MCF 10A (cell line): Measurements from ENCODE around the gene FAR2. TPM values are rescaled to one million over a fixed set of nuclear protein-coding genes. Genes with fewer than 3 reads are reported as not detected.

Source experiments
- BruUV-seq: library from RNA; stranded (reverse); fragments of 400-500 nt; replicated peaks from 2 replicates; lab custom pipeline; 2021; lab: Mats Ljungman, UMichigan
- CTCF ChIA-PET: fragments of 300-600 bp; sonication (Branson Sonifier 250); formaldehyde crosslinking; extraction: SDS; loops from one replicate; lab custom pipeline; 2021; ENCODE audit warnings: antibody characterized with exemption, inconsistent platforms; lab: Yijun Ruan, JAX
- POLR2A ChIA-PET: fragments of 300-600, 350-650 bp; sonication (Branson Sonifier 250); formaldehyde crosslinking; extraction: SDS; loops from one replicate; lab custom pipeline; 2020; ENCODE audit warnings: antibody characterized with exemption, inconsistent platforms; lab: Yijun Ruan, JAX
- DNase-seq: peaks from one replicate; pipeline ENCODE4 v3.0.0-alpha.2; 2018; ENCODE audit not compliant: unreplicated experiment
- H3K27ac Mint-ChIP-seq: one replicate; pipeline ENCODE4 v1.8.0; 2022; ENCODE audit warnings: mild to moderate bottlenecking, low read depth, mixed read lengths; ENCODE audit not compliant: unreplicated experiment
- H3K27me3 Mint-ChIP-seq: one replicate; pipeline ENCODE4 v1.8.0; 2022; ENCODE audit warnings: mixed read lengths; ENCODE audit not compliant: insufficient read depth, unreplicated experiment
- H3K36me3 Mint-ChIP-seq: one replicate; pipeline ENCODE4 v1.8.0; 2022; ENCODE audit warnings: mild to moderate bottlenecking, moderate library complexity, mixed read lengths; ENCODE audit not compliant: insufficient read depth, unreplicated experiment
- H3K4me1 Mint-ChIP-seq: one replicate; pipeline ENCODE4 v1.8.0; 2022; ENCODE audit warnings: mixed read lengths; ENCODE audit not compliant: insufficient read depth, unreplicated experiment
- H3K4me3 Mint-ChIP-seq: one replicate; pipeline ENCODE4 v1.8.0; 2022; ENCODE audit warnings: mild to moderate bottlenecking, moderate library complexity, mixed read lengths; ENCODE audit not compliant: unreplicated experiment
- H3K9me3 Mint-ChIP-seq: one replicate; pipeline ENCODE4 v1.8.0; 2022; ENCODE audit warnings: mixed read lengths; ENCODE audit not compliant: unreplicated experiment
- CTCF ChIP-seq: fragments of 200-600 bp; IDR thresholded peaks from one replicate; pipeline ENCODE4 v1.8.0; 2022; ENCODE audit warnings: antibody characterized with exemption, mild to moderate bottlenecking; ENCODE audit not compliant: unreplicated experiment
- intact Hi-C: fragments of 100-400 bp; cut with micrococcal nuclease; formaldehyde crosslinking; loops from 2 replicates; pipeline ENCODE4 v1.14.1; 2022
- total RNA-seq: library from RNA; stranded (reverse); gene quantifications from 2 replicates; pipeline ENCODE4 v1.2.3, GENCODE V29; 2022

The FAR2 gene
- total RNA-seq, 1 experiment from 2014 or later = 1.7 TPM

- DNase-seq = no peak
- peaks cover 9% of the 10 kb centered on the region for H3K9me3 Mint-ChIP-seq
- no peaks in the 10 kb centered on the region for H3K27me3 Mint-ChIP-seq
- H3K36me3 Mint-ChIP-seq = peaks cover 4% of the 10 kb centered on the region
- no peak overlapping the region for H3K27ac Mint-ChIP-seq
- CTCF ChIA-PET = interaction anchor here (0.6 kb wide), 1 partner anchor 1399 kb away, joined by 3 read pairs; no protein-coding TSS in a partner anchor
- BruUV-seq = no TSS peak
- intact Hi-C loops = no loop called here
- no peaks in the 10 kb centered on the region for H3K4me1 Mint-ChIP-seq
- POLR2A ChIA-PET = no interaction called here
- H3K4me3 Mint-ChIP-seq = no peak overlapping the region
- no peak for TF ChIP-seq CTCF
These were observed 74.3 kb downstream of the FAR2 start for GRCh38 chr12:29223426-29223825.

GRCh38 chr12:29223956-29224543 is 75.0 kb downstream of the FAR2 start:
- BruUV-seq = no TSS peak
- peaks cover under 1% of the 10 kb centered on the region for H3K36me3 Mint-ChIP-seq
- peaks cover 9% of the 10 kb centered on the region for H3K9me3 Mint-ChIP-seq
- no peaks in the 10 kb centered on the region for H3K4me1 Mint-ChIP-seq
- POLR2A ChIA-PET = no interaction called here
- H3K27me3 Mint-ChIP-seq = no peaks in the 10 kb centered on the region
- DNase-seq = no peak
- CTCF ChIA-PET = interaction anchor here (0.6 kb wide), 1 partner anchor 1398 kb away, joined by 3 read pairs; no protein-coding TSS in a partner anchor
- intact Hi-C loops = no loop called here
- no peak overlapping the region for H3K27ac Mint-ChIP-seq
- no peak overlapping the region for H3K4me3 Mint-ChIP-seq
- TF ChIP-seq CTCF = no peak

DNA sequence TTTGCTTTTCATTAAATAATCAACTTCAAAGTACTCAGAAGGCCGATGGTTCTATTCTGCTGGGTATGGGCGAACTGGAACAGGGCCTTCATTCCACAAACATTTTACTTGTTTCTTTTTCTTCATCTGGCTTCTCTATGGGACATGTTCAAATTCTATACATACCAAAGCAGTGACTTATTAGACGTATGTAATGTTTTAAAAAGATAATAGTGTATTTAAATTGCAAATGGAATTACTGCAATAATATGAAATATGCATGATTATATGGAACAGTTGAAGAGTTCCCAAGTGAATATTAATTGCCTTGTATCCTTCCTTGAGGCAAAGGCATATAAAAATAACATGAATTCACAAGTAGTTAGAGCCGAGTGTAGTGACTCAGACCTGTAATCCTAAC is 75.5 kb downstream of the FAR2 start:
- peaks cover 9% of the 10 kb centered on the region for H3K9me3 Mint-ChIP-seq
- H3K4me3 Mint-ChIP-seq = no peak overlapping the region
- ChIA-PET POLR2A (no interaction called here), CTCF (interaction anchor here (0.8 kb wide), 1 partner anchor 1480 kb away, joined by 5 read pairs; no protein-coding TSS in a partner anchor)
- BruUV-seq = no TSS peak
- no peaks in the 10 kb centered on the region for H3K36me3 Mint-ChIP-seq
- H3K4me1 Mint-ChIP-seq = no peaks in the 10 kb centered on the region
- H3K27me3 Mint-ChIP-seq = no peaks in the 10 kb centered on the region
- no peak for DNase-seq
- H3K27ac Mint-ChIP-seq = no peak overlapping the region
- intact Hi-C loops = no loop called here
- no peak for TF ChIP-seq CTCF

- Mint-ChIP-seq H3K4me3 (no peak overlapping the region), H3K9me3 (peaks cover 9% of the 10 kb centered on the region), H3K27me3 (no peaks in the 10 kb centered on the region), H3K27ac (no peak overlapping the region), H3K4me1 (no peaks in the 10 kb centered on the region), H3K36me3 (no peaks in the 10 kb centered on the region)
- intact Hi-C loops = no loop called here
- ChIA-PET CTCF (interaction anchor here (0.6 to 0.9 kb wide), 2 partner anchors 11 to 13 kb away, joined by 3 to 4 read pairs; no protein-coding TSS in a partner anchor), POLR2A (no interaction called here)
- BruUV-seq = no TSS peak
- TF ChIP-seq CTCF = no peak
- DNase-seq = no peak
These were observed 76.8 kb downstream of the FAR2 start for GRCh38 chr12:29225834-29226233.
